Adrenal gland (tissue), 5 donors: ENCODE data around the gene LILRA5.

ENCODE experiments used
- POLR2A ChIP-seq, 2 donors: fragments of 450-650 bp; IDR thresholded peaks; one replicate each; pipeline ENCODE4 v1.6.1; 2017; ENCODE audit warnings: antibody characterized with exemption in 2 of 2, mild to moderate bottlenecking in 2 of 2, moderate library complexity in 1 of 2
- TF ChIP-seq, protein P1 (sequence below), 6 experiments: fragments of 450-650 bp in 4 of 6; fragments of 200-600 bp in 2 of 6; sonication (generic) in 1 of 6; IDR thresholded peaks; 1 replicate in 5 of 6; 2 replicates in 1 of 6; pipeline versions ENCODE4 v1.5.1 to v1.8.0; 2016 to 2021; ENCODE audit warnings: antibody characterized with exemption in 6 of 6, mild to moderate bottlenecking in 2 of 6, moderate library complexity in 1 of 6
- donor health status: DM: no; HTN: no; CAD: no.

DNA sequence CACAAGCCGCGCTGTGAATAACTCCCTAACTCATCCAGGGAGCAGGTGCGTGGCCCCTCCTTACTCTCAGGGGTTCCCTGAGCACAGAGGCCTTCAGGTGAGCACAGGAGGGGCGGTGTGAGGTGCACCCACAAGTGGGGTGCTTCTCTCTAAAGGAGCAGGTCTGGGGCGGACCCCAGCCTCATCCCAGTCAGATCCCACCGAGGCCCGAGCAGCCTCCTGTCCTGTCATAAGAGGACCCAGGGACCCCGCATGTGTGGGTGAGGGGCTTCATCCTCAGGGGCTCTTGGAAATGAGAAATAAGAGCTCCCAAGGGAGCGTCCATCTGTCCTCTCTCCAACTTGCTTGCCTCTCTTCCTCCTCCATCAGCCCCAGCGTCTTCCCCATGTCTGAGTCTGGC is 3.0 kb upstream of the LILRA5 start:
- TF ChIP-seq, protein P1, sequence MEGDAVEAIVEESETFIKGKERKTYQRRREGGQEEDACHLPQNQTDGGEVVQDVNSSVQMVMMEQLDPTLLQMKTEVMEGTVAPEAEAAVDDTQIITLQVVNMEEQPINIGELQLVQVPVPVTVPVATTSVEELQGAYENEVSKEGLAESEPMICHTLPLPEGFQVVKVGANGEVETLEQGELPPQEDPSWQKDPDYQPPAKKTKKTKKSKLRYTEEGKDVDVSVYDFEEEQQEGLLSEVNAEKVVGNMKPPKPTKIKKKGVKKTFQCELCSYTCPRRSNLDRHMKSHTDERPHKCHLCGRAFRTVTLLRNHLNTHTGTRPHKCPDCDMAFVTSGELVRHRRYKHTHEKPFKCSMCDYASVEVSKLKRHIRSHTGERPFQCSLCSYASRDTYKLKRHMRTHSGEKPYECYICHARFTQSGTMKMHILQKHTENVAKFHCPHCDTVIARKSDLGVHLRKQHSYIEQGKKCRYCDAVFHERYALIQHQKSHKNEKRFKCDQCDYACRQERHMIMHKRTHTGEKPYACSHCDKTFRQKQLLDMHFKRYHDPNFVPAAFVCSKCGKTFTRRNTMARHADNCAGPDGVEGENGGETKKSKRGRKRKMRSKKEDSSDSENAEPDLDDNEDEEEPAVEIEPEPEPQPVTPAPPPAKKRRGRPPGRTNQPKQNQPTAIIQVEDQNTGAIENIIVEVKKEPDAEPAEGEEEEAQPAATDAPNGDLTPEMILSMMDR (IDR thresholded peaks at IDR 0.05): no peak
- no peak for TF ChIP-seq POLR2A (IDR thresholded peaks at IDR 0.05)
